Measurements from ENCODE around the gene RASGEF1B. TPM values are rescaled to one million over a fixed set of nuclear protein-coding genes. Genes with fewer than 3 reads are reported as not detected.
A peak's percentile ranks its signal among the peaks of the same experiment; 100 is the strongest.

The RASGEF1B gene
- total and polyA plus RNA-seq, 2 donors: 3.8 to 15.2 TPM

DNA sequence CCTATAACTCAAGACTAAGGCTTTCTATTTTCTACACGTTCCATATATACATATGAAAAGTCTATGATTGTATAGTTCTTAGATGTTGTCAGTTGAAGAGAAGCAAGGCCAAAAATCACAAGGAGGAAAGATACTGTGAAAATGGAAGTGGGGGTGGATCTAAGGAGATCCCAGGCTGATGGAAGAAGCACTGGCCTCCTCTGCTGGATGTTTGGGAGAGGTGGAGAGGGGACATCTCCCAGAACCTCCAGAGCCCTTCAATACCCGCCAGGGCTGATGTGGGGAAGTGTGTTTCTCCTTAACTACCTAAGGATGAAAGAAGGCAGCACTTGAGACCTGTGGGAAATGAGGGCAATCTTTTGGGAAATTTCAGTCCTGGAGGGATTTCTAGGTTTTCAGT is 67.4 kb downstream of the RASGEF1B start:
- Histone ChIP-seq H3K4me3 (ENCODE audit: low read depth, low read length) (no peak overlapping the region), H3K36me3 (ENCODE audit: insufficient read depth) (no peaks in the 10 kb centered on the region), H3K4me1 (ENCODE audit: insufficient read depth) (no peaks in the 10 kb centered on the region), H3K27ac (ENCODE audit: low read depth) (no peak overlapping the region)
- WGBS: 78% methylated on average over 2 of the region's 2 CpGs
- DNase-seq (ENCODE audit: extremely low spot score): no peak

GRCh38 chr4:81399306-81400086 is 72.2 kb downstream of the RASGEF1B start:
- WGBS: 59% methylated on average over 7 of the region's 7 CpGs
- H3K4me1 ChIP-seq (ENCODE audit: insufficient read depth): no peaks in the 10 kb centered on the region
- H3K27ac ChIP-seq (ENCODE audit: low read depth): no peak overlapping the region
- H3K36me3 ChIP-seq (ENCODE audit: insufficient read depth): no peaks in the 10 kb centered on the region
- H3K4me3 ChIP-seq (ENCODE audit: low read depth, low read length): no peak overlapping the region
- no peak for DNase-seq (ENCODE audit: extremely low spot score)

GRCh38 chr4:81398379-81398778 is 73.3 kb downstream of the RASGEF1B start:
- DNase-seq (ENCODE audit: extremely low spot score): no peak
- no peaks in the 10 kb centered on the region for H3K36me3 ChIP-seq (ENCODE audit: insufficient read depth)
- H3K27ac ChIP-seq (ENCODE audit: low read depth): no peak overlapping the region
- no peak overlapping the region for H3K4me3 ChIP-seq (ENCODE audit: low read depth, low read length)
- WGBS: 92% methylated on average over 4 of the region's 4 CpGs
- H3K4me1 ChIP-seq (ENCODE audit: insufficient read depth): no peaks in the 10 kb centered on the region

DNA sequence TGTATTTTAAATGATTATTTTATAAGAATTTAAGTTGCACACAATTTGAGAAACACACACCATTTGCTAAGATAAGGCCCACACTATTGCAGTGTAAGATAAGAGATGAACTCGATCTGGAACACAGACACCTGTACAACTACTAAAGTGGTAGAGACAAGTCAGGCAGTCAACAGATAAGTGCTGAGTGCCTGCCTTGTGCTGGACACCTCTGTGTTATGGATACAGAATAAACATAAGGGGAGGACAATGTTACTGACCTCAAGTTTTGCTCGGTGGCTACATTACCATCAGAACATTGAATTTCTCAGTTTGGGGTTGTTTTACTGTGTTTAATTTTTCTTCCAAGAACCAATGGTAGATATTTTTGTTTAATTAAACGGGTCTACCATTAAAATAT is 74.1 kb downstream of the RASGEF1B start:
- Histone ChIP-seq H3K4me1 (ENCODE audit: insufficient read depth) (no peaks in the 10 kb centered on the region), H3K36me3 (ENCODE audit: insufficient read depth) (no peaks in the 10 kb centered on the region), H3K27ac (ENCODE audit: low read depth) (no peak overlapping the region), H3K4me3 (ENCODE audit: low read depth, low read length) (no peak overlapping the region)
- 67% methylated on average over 3 of the region's 3 CpGs for WGBS
- no peak for DNase-seq (ENCODE audit: extremely low spot score)

GRCh38 chr4:81395239-81395638 is 76.5 kb downstream of the RASGEF1B start:
- Histone ChIP-seq H3K36me3 (ENCODE audit: insufficient read depth) (no peaks in the 10 kb centered on the region), H3K4me1 (ENCODE audit: insufficient read depth) (no peaks in the 10 kb centered on the region), H3K4me3 (ENCODE audit: low read depth, low read length) (no peak overlapping the region), H3K27ac (ENCODE audit: low read depth) (no peak overlapping the region)
- 88% methylated on average over 3 of the region's 3 CpGs for WGBS
- no peak for DNase-seq (ENCODE audit: extremely low spot score)

DNA sequence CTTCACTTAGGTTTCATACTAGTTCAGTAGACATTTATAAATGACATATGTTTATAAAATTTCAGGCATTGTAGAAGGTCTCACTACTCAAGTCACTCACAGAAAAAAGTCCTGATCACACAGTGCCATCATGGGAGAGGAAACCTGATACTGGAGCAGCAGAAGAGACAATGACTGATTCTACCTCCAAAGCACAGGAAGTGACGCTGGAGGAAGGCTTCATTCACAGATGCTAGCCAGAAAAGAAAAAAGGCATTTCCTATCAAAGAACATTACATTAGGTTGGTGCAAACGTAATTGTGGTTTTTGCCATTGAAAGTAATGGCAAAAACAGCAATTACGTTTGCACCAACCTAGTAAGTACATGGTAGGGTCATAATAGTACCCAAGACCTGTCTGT is 79.5 kb downstream of the RASGEF1B start:
- DNase-seq (ENCODE audit: extremely low spot score): no peak
- H3K27ac ChIP-seq (ENCODE audit: low read depth): no peak overlapping the region
- H3K36me3 ChIP-seq (ENCODE audit: insufficient read depth): no peaks in the 10 kb centered on the region
- WGBS: 54% methylated on average over 3 of the region's 3 CpGs
- H3K4me3 ChIP-seq (ENCODE audit: low read depth, low read length): no peak overlapping the region
- H3K4me1 ChIP-seq (ENCODE audit: insufficient read depth): no peaks in the 10 kb centered on the region

GRCh38 chr4:81389720-81390119 is 82.0 kb downstream of the RASGEF1B start:
- WGBS: 95% methylated on average over 2 of the region's 2 CpGs
- Histone ChIP-seq H3K27ac (ENCODE audit: low read depth) (no peak overlapping the region), H3K36me3 (ENCODE audit: insufficient read depth) (no peaks in the 10 kb centered on the region), H3K4me1 (ENCODE audit: insufficient read depth) (no peaks in the 10 kb centered on the region), H3K4me3 (ENCODE audit: low read depth, low read length) (no peak overlapping the region)
- no peak for DNase-seq (ENCODE audit: extremely low spot score)

DNA sequence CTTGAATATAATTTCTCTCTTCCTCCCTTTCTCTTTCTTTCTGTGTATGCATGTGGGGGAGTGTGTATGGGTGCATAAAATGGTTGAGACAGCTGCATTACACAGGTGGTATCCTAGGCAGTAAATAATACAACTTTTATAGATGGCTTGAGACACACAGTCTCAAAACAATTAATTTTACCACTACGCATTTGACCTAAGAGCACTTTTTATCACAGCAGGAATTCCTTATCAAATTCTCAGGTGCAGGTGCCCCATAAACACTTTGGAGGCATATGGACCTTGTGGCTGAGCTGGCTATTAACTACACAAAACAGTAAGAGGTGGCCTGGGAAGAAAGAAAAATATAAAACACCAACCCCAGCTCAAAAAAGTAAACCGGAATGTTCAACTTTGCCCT is 91.3 kb downstream of the RASGEF1B start:
- no peak for DNase-seq (ENCODE audit: extremely low spot score)
- H3K4me3 ChIP-seq (ENCODE audit: low read depth, low read length): no peak overlapping the region
- no peaks in the 10 kb centered on the region for H3K36me3 ChIP-seq (ENCODE audit: insufficient read depth)
- H3K4me1 ChIP-seq (ENCODE audit: insufficient read depth): no peaks in the 10 kb centered on the region
- WGBS: 67% methylated on average over 2 of the region's 2 CpGs
- peak overlapping the region; percentile 5 for H3K27ac ChIP-seq (ENCODE audit: low read depth)

DNA sequence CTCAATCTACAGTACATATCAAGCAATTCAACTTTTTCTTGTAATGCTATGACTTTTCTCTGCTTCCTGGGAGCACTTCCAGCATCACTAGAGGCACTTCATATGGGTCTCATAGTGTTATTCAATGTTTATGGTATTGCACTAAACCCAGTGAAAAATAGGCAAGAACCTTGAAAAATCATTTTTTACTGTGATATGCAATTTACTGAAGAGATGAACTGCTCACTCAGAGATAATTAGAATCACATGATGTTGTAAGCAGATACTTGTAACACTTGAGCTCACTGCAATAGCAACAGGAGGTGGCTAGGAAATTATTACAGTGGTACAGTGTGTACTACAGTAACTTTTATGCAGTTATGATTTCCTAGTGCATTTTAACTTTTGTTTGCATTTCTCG is 93.3 kb downstream of the RASGEF1B start:
- no peaks in the 10 kb centered on the region for H3K36me3 ChIP-seq (ENCODE audit: insufficient read depth)
- H3K4me1 ChIP-seq (ENCODE audit: insufficient read depth): no peaks in the 10 kb centered on the region
- H3K27ac ChIP-seq (ENCODE audit: low read depth): no peak overlapping the region
- no peak overlapping the region for H3K4me3 ChIP-seq (ENCODE audit: low read depth, low read length)
- WGBS: 92% methylated on average over 1 of the region's 1 CpG
- DNase-seq (ENCODE audit: extremely low spot score): no peak

GRCh38 chr4:81377191-81377590 is 94.5 kb downstream of the RASGEF1B start:
- WGBS: 23% methylated on average over 1 of the region's 1 CpG
- Histone ChIP-seq H3K4me3 (ENCODE audit: low read depth, low read length) (no peak overlapping the region), H3K36me3 (ENCODE audit: insufficient read depth) (no peaks in the 10 kb centered on the region), H3K4me1 (ENCODE audit: insufficient read depth) (no peaks in the 10 kb centered on the region), H3K27ac (ENCODE audit: low read depth) (no peak overlapping the region)
- DNase-seq (ENCODE audit: extremely low spot score): no peak

GRCh38 chr4:81376720-81377119 is 95.0 kb downstream of the RASGEF1B start:
- Histone ChIP-seq H3K36me3 (ENCODE audit: insufficient read depth) (no peaks in the 10 kb centered on the region), H3K27ac (ENCODE audit: low read depth) (no peak overlapping the region), H3K4me1 (ENCODE audit: insufficient read depth) (no peaks in the 10 kb centered on the region), H3K4me3 (ENCODE audit: low read depth, low read length) (no peak overlapping the region)
- DNase-seq (ENCODE audit: extremely low spot score): no peak
- WGBS: 52% methylated on average over 2 of the region's 2 CpGs

All from urinary bladder (tissue), 4 donors.